Stimulated activated CD4-positive, alpha-beta T cell treated with anti-CD3 and anti-CD28 coated beads, Interleukin-1b, Interleukin-23, amount 100 ng/mL, for 4 hours (primary cell): Measurements from ENCODE around the gene MCCD1.

Experiments used
- DNase-seq, 2 donors: peaks; one replicate each; pipeline ENCODE4 v3.0.0-alpha.2; 2020; ENCODE audit warnings: low read depth in 2 of 2

MCCD1 gene

GRCh38 chr6:31513456-31514165 lies 15.2 kb upstream of the MCCD1 start:
- DNase-seq: no peak

DNA sequence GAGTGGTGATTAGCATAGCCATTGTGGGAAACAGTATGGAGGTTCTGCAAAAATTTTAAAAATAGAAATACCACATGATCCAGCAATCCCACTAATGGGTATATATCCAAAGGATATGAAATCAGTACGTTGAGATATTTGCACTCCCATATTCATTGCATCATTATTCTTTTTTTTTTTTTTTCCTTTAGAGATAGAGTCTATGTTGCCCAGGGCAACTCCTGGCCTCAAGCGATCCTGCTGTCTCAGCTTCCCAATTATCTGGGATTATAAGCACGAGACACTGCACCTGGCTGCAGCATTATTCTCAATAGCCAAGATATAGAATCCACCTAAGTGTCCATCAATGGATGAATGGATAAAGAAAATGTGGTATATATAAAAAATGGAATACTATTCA lies 6.9 kb upstream of the MCCD1 start:
- DNase-seq: no peak

DNA sequence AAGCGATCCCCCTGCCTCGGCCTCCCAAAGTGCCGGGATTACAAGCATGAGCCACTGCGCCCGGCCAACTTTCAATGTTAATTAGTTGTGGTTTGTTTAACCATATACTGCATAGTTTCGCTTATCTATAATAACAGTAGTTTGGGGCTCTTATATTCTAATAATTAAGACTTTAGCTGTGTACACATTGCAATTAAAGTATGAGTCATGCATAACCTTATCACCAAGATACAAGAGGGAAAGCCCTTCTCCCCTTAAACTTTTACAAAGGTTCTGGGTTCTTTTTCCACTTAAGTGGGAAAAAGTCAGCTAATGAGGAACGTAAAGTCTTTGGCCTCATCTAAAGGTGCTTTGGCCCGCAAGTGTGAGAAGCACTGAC lies 3.2 kb upstream of the MCCD1 start:
- DNase-seq: no peak

DNA sequence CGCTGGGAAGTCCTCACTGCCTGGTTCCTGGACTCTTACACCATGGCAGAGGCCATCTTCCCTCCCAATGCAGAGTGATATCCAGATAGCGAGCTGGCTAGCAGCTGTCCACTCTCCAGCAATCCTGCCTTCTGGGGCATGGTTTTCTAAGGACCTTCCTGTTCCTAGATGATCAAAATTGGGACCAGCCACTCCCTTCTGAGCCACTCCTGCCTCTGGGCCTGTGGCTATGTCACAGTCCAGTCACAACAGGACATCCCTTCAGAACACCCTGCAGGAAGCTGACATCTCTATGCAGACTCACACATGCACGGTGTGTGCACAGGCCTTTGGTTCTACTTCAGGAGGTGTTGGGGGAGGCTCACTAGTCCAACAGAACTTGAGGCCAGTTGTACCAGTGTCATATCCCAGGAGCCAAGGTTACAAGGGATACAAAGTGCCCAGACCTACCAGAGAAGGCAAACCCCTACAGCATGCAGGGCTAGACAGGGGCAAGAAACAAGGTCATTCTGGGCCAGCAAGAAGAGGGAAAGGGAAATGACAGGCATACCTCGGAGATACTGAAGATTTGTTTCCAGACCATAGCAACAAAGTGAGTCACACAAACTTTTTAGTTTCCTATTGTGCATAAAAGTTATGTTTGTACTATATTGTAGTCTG lies 2.7 kb upstream of the MCCD1 start:
- DNase-seq: no peak

- no peak for DNase-seq
Measured at GRCh38 chr6:31528307-31528777, 420 bp upstream of the MCCD1 start.

GRCh38 chr6:31529329-31530150 lies 778 bp downstream of the MCCD1 start:
- no peak for DNase-seq

- DNase-seq: no peak
Measured at GRCh38 chr6:31530659-31531058, 1.9 kb downstream of the MCCD1 start.

- DNase-seq: no peak
Measured at GRCh38 chr6:31531162-31531561, 2.4 kb downstream of the MCCD1 start.

- DNase-seq: no peak
Measured at GRCh38 chr6:31531771-31532643, 3.2 kb downstream of the MCCD1 start.

DNA sequence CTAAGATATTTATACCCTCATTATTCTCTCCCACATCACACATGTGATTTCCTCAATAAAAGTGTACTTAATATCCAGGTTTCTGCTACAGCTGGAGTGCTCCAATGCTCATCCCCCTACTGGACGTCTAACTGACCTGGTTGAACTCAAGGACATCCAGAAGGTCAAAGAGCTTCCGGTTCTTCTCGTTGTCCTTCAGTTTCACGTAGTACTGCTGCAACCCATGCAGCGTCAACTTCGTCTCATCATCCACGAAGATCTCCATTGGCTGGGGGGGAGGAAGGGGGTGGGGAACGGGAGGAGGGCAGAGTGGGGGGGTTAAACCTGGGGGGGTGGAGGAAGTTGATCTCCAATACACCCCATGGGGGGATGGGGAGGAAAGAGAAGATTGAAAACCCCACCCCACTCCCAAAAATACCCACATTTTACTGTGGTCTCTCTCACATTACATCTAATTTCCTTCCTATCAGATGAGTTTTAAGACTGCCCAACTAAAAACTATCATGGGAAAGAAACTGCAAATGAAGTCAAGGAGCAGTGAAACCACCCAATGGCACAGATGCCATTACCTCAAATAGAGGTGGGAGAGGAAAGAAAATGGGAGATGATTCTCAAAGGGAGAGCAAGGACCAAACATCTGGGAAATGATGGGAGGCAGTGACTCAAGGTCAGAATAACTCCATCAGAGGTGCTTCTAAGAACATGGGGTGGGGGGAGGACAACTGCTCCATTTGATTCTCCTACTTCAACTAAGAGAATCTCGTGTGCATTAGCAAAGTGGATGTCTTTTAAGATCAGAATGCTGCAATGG lies 4.1 kb downstream of the MCCD1 start:
- DNase-seq: no peak

DNA sequence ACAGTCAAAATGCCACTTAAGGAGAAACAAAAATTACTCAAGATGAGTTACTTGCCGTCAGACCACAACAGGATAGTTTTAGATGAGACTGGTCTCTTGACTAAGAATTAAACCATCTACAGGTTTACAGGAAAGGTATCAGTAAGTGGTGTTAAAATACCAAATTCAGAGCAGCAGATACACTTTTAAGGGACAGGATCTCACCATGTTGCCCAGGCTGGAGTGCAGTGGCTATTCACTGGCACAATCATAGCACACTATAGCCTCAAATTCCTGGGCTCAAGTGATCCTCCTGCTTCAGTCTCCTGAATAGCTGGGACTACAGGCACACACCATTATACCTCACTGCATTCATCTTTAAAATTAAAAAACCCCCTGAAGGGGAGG lies 4.7 kb downstream of the MCCD1 start:
- DNase-seq: no peak

DNA sequence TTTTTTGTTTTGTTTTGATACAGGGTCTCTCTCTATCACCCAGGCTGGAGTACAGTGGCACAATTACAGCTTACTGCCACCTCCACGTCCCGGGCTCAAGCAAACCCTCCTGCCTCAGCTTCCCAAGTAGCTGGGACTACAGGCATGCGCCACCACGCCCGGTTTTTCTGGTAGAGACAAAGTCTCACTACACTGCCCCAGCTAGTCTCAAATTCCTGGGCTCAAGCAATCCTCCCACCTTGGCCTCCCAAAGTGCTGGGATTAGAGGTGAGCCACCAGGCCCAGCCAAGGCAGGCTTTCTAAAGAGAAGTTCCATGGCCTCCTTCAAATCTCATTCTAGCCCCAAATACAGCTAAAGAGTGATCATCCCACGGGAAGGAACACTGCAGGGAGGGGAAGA lies 5.2 kb downstream of the MCCD1 start:
- no peak for DNase-seq

DNA sequence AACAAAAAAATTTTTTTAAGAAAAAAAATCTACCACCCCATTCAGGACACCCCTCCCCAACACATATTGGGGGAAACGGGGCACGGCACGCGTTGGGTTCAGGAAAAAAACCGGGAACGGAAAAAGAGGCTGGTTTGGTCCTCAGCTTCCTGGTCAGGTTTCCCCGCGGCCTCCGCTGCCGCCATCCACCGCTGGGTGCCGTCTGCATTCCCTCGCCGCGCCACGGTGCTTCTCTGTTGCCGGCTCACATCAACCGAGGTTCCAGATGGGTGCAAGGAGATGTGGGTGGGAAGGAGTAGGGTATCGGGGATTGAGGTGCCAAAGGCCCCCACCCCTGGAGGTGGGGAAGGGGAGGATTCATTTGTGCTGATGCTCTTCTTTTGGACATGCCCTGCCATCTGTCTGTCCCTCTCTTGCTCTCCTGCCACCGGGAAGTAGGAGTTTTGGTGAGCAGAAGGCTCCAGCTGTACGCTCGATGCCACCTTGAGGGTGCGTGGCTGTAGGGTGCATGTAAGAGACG lies 5.8 kb downstream of the MCCD1 start:
- no peak for DNase-seq

- DNase-seq: no peak
Measured at GRCh38 chr6:31535538-31536324, 7.0 kb downstream of the MCCD1 start.

DNA sequence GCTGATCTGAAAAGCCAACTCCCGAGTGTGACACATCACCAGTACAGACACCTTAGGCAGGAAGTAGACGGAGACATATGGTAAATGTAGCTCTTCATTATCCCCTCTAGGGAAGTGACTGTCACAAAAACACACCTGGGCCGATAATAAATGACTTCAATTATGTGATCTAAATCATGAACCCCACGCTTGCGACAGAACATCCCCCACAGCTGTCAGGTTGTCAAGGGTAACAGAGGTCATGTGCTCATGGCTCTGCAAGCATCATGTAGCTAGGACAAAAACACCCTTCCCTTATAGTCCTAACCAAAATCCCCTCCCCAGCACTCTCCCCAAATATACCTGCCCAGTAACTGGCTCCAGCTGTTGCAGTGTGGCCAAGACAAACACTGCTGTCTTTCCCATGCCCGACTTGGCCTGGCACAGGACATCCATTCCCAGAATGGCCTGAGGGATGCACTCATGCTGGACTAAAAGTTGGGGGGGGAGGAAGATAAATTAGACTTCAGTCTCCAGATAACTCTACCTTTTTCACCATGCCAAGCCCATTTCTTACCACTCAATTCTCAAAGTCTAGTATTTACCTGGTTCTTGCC lies 10.1 kb downstream of the MCCD1 start:
- no peak for DNase-seq

GRCh38 chr6:31540640-31541039 lies 11.9 kb downstream of the MCCD1 start:
- no peak for DNase-seq

DNA sequence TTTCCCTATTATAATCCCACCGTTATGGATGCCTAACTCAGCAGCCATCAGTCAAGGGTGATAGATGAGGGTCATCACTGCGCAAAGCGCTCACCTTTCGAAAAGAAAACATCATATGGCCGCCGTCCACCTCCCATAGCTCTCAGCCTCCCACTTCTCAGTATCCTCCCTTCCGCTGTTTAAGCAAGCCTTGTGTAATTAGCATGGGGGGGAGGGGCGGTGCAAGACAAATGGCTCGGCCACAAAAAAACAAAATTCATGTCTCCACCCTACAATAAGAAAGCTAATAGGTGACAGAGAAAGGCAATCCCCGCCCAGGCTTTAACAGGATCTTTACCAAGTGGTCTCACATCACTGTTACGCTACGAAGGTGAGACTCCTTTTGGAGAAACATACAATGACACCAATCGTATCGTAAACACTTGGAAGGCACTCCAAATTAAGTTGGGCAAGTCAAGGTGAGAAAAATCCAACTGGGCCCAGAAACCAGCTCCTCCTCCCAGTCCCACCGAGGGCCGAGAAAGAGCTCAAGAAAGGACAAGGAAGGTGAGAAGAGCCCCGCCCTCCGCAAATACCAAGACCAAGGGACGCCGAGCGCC lies 12.4 kb downstream of the MCCD1 start:
- DNase-seq: peak; percentile 33 to 40

DNA sequence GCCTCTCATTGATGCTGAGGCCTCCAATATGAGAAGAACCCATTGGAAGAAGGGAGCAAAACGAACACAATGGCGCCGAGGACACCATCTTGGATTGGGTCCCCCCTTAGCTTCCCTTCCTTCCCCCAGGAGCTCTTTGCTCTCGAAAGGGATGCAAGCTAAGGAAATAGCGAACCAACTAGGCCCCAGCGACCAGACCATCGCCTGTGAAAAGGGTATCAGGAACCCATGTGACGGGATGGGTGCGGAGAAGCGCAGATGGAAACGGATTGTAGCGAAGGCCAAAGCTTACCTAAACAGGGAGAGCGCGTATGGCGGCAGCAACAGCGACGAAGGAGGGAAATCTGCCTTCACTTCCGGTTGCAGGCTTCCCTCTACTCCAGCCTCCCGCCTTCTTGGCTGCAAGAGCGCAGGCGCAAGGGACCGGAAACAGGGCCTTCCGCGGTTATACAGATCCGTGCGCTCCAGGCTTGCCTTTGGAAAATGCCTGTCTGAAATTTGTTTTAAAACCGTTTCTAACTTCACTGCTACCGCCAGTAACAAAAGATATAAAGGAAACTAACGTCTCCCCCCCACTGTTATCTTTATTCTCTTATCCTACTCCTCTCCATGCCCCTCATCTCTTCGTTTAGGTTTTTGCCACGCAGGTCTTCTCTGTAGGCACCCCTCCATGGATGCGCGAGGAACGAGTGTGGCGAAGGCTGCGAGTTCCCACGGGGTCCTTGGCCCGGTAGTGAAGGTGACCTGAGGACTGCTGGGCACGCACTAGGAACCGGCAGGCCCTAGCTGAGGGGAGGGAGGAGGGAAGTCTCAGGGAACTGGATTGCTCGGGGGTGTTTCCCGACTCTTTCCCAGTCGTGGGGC lies 13.1 kb downstream of the MCCD1 start, which contains the start of gene DDX39B:
Gene DDX39B, minus strand, starts transcription at position 346 of the 864 bp plus-strand sequence. CDS start 1,471 bp downstream, outside the sequence.
- DNase-seq: peak; percentile 83 to 89
